ELR (cell line): Measurements from ENCODE around the gene ZKSCAN4.
A peak's percentile ranks its signal among the peaks of the same experiment; 100 is the strongest.

Experiments
- DNase-seq: peaks from one replicate; pipeline ENCODE4 v3.0.0-alpha.2; 2015; ENCODE audit warnings: low read depth

ZKSCAN4 gene

GRCh38 chr6:28252009-28252975 is at the start of gene ZKSCAN4:
TSS of gene ZKSCAN4 (minus strand) at chr6:28252269. CDS start at chr6:28251980, 289 bp downstream.
- DNase-seq: peak; percentile 95

GRCh38 chr6:28296520-28297060 is 44.5 kb upstream of the ZKSCAN4 start:
- no peak for DNase-seq

DNA sequence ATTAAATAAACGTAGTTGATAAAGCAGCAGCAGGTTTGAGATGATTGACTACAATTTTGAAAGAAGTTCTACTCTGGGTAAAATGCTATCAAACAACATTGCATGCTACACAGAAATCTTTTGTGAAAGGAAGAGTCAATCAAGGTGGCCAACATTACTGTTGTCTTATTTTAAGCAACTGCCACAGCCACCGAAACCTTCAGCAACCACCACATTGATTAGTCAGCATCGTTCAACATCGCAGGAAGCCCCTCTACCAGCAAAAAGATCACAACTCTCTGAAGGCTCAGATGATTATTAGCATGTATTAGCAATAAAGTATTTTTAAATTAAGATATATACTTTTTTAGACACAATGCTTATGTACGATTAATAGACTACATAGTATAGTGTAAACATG is 43.3 kb upstream of the ZKSCAN4 start:
- DNase-seq: no peak

DNA sequence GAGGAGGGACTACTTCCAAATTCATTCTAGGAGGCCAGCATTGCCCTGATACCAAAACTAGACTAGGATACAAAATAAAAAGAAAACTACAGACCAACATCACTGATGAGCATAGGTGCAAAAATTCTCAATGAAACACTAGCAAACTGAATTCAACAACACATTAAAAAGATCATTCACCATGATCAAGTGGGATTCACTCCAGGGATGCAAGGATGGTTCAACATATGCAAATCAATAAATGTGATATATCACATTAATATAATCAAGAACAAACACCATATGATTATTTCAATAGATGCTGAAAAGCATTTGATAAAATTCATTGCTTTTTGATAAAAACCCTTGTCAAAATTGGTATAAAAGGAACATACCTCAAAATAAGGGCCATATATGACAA is 39.5 kb upstream of the ZKSCAN4 start:
- no peak for DNase-seq

GRCh38 chr6:28282926-28283325 is 30.9 kb upstream of the ZKSCAN4 start:
- peak; percentile 15 for DNase-seq

DNA sequence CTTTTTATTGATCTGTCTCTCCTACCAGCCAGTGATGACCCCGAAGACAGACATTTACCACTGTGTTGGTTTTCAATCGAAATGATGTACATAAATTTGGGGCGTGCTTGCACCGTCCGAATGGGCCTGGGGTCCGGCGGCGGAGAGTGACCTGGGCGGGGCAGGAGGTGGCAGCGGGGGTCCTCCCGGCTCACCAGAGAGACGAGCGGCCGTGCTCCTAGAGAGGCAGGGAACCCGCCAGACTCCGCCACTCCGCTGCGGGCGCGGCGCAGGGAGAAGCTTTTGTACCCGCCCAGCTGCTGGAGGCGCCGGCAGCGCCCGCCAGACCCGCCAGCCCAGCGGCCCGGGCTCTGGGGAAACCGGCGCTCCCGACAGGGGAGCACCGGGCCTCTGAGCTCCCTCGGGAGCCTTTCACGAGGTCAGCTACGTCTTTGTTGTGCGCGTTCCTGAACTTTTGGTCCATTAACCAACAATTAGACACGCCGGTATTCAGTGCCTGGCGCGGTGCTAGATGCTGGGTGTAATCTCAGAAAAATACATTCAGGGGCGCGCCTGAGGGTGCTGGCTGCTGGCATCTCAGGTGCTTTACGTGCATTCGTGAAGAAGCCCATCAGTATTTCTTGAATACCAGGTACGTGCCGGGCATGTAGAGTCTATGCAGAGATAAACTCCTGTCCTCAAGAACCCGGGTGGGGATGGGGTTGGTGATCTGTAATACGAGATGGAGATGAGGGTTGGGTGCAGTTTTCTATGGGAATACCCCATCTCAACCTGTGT is 29.4 kb upstream of the ZKSCAN4 start, which contains the start of gene PGBD1:
TSS of gene PGBD1 (plus strand) at position 285 of the 777 bp plus-strand sequence. CDS start 2,242 bp downstream, outside the sequence.
- peak; percentile 88 for DNase-seq

GRCh38 chr6:28280595-28281287 is 28.7 kb upstream of the ZKSCAN4 start:
- no peak for DNase-seq

DNA sequence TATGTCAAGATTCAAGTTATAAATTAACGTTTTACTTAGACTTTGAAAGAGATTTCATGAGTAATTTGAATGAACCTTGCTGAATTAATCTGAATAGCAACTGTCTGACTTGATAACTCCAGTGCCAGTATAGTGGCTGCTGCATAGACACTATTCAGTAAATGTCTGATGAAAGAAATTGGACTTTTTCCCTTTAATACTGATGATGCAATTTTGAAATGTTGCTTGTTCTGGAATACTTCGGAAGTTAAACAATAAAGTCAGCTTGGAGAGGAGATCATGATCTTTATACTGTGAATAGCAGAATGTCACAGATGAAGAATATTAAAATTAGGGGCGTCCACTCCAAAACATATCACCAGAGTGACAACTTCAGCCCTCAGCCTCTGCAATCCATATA is 25.7 kb upstream of the ZKSCAN4 start:
- no peak for DNase-seq

- DNase-seq: no peak
Measured at GRCh38 chr6:28274888-28275287, 22.8 kb upstream of the ZKSCAN4 start.

DNA sequence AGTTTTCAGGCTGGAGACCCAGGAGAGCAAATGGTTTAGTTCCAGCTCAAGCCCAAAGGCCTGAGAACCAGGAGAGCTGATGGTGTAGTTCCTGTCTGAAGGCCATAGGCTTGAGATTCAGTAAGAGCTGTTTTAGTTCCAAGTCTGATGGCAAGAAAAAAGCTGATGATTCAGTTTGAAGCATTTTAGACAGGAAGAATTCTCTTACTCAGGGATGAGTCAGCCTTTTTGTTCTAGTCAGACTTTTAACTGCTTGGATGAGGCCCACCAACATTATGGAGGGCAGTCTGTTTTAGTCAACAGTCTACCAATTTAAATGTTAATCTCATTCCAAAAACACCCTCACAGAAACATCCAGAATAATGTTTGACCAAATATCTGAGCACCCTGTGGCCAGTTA is 17.4 kb upstream of the ZKSCAN4 start:
- peak; percentile 97 for DNase-seq

- no peak for DNase-seq
Measured at GRCh38 chr6:28267695-28268059, 15.6 kb upstream of the ZKSCAN4 start.

GRCh38 chr6:28266962-28267694 is 15.1 kb upstream of the ZKSCAN4 start, which contains the start of gene ZSCAN26:
TSS of gene ZSCAN26 (plus strand) at chr6:28267143. CDS start at chr6:28271920, 4,777 bp downstream.
- peak; percentile 91 for DNase-seq

DNA sequence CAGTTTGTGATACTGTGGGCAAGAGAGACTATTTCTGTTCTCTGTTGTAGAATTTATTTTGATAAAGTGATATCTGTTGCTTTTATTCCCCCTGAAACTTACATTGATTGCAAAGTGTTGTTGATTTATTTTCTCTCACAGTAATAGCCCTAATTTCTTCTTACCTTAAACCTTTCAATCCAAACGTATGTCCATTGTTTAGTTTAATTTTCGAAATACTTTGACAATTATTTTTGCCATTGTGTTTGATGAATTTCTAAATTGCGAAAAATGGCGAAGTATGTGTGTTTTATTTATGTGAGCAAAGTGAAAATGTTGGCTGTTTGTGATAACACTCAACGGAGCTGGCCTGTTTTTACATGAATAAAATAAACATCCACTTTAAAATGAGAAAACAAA is 14.5 kb upstream of the ZKSCAN4 start:
- DNase-seq: no peak

DNA sequence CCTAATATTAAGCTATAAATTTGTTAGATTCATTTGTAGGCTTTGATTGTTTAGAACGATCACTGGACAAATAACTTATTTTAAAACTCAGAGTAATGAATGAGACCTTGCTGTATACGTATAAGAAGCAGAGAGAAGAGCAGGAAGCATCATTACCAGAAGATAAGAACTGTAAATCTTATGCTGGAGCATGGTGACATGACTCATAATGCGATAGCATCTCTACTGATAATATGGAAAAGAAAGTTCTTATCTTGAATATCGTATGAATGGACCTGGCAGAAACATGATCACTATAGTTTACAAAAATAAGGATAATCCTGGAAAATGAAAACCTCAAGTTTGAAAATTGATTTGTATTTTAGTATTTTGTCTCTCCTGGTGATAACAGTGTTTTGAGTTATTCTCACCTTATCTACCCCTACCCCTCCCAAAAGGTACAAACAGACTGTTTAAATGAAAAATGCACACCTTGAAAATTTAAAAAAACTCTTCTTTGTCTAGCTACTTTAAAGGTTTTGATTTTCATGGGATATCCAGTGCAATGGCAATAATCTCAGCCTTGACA is 12.8 kb upstream of the ZKSCAN4 start:
- DNase-seq: no peak

GRCh38 chr6:28263922-28264321 is 11.9 kb upstream of the ZKSCAN4 start:
- no peak for DNase-seq

DNA sequence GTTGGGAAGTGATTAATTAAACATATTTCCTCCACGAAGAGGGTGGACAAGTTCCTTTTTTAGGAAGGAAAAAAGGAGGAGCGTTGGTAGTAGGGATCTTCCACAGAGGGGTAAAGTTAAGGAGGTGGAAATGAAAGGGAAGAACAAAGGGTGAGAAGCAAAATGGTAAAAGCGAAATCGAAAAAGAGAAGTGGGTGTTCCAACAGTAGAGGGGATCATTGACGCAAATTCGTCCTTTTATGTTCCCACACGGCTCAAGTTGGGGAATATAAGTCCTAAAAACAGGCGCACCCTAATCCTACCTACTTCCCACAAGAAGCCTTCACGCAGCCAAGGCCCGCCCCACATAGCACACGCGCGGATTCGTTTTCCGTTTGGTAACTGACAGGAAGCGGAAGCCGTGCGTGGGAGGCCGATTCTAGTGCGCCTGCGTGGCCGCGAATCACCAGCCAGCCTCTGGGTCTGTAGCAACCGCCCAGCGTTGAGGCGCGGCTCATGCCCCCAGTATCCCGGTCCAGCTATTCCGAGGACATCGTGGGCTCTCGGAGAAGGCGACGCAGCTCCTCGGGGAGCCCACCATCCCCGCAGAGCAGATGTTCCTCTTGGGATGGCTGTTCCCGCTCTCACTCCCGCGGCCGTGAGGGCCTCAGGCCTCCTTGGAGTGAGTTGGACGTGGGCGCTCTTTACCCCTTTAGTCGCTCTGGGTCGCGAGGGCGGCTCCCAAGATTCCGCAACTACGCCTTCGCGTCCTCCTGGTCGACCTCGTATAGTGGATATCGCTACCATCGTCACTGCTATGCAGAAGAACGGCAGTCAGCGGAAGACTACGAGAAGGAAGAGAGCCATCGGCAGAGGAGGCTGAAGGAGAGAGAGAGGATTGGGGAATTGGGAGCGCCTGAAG is 7.1 kb upstream of the ZKSCAN4 start, which contains the start of gene NKAPL:
TSS of gene NKAPL (plus strand) at position 421 of the 901 bp plus-strand sequence. CDS start at position 496, 75 bp downstream.
- DNase-seq: no peak

GRCh38 chr6:28257042-28257441 is 5.0 kb upstream of the ZKSCAN4 start:
- no peak for DNase-seq

DNA sequence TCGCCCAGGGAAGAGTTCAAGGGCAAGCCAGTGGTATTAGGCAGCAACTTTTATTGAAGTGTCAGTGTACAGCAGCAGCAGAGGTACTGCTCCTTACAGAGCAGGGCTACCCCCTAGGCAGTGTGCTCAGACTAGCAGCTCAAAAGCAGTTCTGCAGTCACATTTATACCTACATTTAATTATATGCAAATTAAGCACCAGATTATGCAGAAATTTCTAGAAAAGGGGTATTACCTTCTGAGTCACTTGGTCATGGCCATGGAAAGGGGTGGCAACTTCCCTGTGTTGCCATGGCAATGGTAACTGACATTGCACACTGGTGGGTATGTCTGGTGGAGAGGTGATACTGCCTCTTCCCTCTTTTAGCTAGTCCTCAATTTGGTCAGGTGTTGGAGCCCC is 2.1 kb upstream of the ZKSCAN4 start:
- DNase-seq: no peak

- DNase-seq: peak; percentile 42
Measured at GRCh38 chr6:28251661-28252008, 434 bp downstream of the ZKSCAN4 start.

DNA sequence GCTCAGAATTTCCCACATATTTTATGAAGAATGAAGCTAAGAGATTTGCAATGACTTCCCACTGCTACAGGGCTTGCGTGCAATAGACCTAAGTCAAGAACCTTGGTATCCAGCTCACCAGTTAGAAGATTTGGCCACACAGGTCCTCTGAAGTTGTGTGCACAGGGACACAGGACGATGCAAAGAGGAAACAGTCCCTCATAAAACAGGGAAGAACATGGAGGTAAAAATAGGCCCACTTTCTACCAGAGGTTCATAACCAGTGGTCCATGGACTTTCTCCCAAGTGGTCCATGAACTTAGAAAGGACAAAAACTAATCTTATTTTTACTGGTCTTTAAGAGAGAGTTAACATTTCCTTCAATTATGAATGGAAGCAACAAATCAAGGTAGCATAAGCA is 1.3 kb downstream of the ZKSCAN4 start:
- DNase-seq: no peak
